Measurements from ENCODE around the gene KIF3C.
A peak's percentile ranks its signal among the peaks of the same experiment; 100 is the strongest.

KIF3C gene

DNA sequence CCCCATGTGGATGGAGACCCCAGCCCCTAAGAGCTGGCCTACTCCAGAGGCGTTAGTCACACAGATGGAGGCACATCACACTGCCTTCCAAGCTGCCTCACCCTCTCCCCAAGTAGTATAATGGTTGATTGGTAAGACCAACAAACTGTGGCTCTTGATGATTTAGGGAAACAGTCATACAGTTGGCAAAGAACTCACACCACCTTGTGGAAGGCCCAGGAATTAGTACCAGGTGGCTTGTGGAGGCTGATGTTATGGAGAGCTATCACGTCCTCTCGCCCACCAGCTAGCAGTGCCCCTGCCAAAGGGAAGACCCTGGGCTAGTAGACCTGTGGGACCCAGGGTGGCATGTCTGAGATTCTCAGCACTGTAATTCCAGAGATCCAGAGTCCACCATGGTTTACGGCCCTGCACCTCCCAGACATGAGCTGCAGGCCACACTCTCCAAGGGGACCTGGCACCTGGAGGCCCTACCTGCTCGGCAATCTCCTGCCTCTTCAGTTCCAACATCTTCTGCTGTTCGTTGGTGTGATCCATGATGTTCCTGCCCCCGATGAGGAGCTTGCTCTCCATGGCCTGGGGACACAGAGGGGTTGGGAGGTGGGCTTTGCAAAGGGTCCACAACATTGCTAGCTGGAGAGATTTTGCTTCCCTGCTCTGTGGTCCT lies 26.3 kb downstream of the KIF3C start:
- H3K9me3 Mint-ChIP-seq = no peaks in the 10 kb centered on the region
- no peaks in the 10 kb centered on the region for H3K27me3 Mint-ChIP-seq
- peaks cover 3% of the 10 kb centered on the region for H3K4me1 Mint-ChIP-seq
- no peak overlapping the region for H3K4me3 Mint-ChIP-seq
- no peaks in the 10 kb centered on the region for H3K36me3 Mint-ChIP-seq
- no peak overlapping the region for H3K27ac Mint-ChIP-seq

DNA sequence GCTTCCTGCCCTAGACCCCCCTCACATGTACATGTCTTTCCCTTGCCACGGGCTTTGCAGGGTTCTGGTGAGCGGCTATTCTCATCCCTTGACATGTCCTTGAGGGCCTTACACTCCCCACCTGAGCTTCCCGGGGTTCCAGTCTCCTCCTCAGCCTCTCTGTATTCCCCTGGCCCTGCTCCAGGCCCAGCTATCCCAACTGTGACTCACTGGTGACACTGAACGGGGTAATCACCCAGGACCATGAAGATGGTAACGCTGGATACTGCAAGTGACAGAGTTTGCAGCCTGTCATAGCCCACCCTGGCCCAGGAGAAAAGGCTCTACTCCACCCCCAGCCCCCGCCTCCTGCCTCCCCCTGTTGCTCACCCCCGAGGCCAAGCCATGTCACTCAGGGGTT lies 27.3 kb downstream of the KIF3C start:
- H3K4me1 Mint-ChIP-seq = no peaks in the 10 kb centered on the region
- H3K4me3 Mint-ChIP-seq = no peak overlapping the region
- no peaks in the 10 kb centered on the region for H3K36me3 Mint-ChIP-seq
- no peaks in the 10 kb centered on the region for H3K27me3 Mint-ChIP-seq
- no peaks in the 10 kb centered on the region for H3K9me3 Mint-ChIP-seq
- no peak overlapping the region for H3K27ac Mint-ChIP-seq

DNA sequence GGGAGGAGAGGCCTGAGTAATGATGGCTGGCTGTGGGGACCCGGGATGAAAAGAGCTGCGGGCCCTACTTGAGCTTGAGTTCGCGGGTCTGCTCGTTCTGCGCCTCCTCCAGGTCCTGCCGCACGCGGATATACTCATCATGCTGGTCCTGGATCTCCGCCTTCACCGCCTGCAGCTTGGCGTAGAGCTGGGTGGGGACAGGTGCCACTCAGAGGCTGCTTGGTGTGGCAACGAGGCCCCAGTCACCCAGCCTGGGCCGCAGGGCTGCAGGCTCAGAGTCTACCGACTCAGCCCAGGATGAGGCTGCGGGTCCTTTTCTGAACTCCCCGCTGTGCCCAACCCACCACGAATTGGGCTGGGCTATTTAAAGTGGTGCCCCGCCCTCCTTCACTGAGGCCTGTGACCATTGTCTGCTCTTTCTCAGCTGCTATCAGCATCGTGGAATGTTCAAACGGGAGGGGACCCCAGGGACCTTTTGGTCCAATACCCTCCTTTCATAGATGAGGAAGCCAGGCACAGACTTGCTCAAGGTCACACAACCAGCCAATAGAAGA lies 28.0 kb downstream of the KIF3C start:
- H3K4me3 Mint-ChIP-seq = no peak overlapping the region
- no peaks in the 10 kb centered on the region for H3K36me3 Mint-ChIP-seq
- no peak overlapping the region for H3K27ac Mint-ChIP-seq
- H3K27me3 Mint-ChIP-seq = no peaks in the 10 kb centered on the region
- H3K4me1 Mint-ChIP-seq = no peaks in the 10 kb centered on the region
- H3K9me3 Mint-ChIP-seq = no peaks in the 10 kb centered on the region

DNA sequence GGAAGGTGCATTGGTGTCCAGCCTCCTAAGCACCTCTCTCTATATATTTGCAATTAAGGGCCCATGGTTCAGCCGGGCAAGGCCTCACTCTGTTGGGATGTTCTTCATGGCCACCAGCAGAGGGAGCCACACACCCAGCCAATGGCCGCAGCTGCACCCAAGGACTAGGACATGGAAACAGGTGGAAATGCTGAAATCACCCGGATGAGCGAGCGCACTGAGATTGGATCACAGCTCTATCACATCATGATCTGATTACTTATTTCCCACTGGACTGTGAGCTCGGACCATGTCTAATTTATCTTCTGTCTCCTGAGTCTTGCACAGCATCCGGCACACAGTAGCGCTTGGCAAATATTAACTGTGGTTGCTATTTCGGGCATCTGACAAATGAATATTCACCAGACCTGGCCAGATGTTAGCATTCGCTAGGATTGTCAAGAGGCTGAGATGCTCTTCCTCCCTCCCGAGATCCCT lies 31.2 kb downstream of the KIF3C start:
- H3K4me3 Mint-ChIP-seq = no peak overlapping the region
- H3K27ac Mint-ChIP-seq = no peak overlapping the region
- no peaks in the 10 kb centered on the region for H3K4me1 Mint-ChIP-seq
- H3K36me3 Mint-ChIP-seq = no peaks in the 10 kb centered on the region
- H3K9me3 Mint-ChIP-seq = no peaks in the 10 kb centered on the region
- H3K27me3 Mint-ChIP-seq = no peaks in the 10 kb centered on the region

DNA sequence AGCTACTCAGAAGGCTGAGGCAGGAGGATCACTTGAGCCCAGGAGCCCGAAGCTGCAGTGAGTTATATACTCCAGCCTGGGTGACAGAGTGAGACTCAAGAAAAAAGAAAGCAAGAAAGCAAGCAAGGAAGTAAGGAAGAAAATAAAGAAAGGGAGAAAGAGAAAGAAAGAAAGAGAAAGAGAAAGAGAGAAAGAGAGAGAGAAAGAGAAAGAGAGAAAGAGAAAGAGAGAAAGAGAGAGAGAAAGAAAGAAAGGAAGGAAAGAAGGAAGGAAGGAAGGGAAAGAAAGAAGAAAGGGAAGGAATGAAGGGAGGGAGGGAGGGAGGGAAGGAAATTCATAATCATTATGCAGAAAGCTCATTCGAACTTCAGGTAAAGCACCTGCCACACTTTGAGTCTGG lies 33.9 kb downstream of the KIF3C start:
- Mint-ChIP-seq H3K4me1 (no peaks in the 10 kb centered on the region), H3K27me3 (no peaks in the 10 kb centered on the region), H3K27ac (peak overlapping the region; percentile 57)

DNA sequence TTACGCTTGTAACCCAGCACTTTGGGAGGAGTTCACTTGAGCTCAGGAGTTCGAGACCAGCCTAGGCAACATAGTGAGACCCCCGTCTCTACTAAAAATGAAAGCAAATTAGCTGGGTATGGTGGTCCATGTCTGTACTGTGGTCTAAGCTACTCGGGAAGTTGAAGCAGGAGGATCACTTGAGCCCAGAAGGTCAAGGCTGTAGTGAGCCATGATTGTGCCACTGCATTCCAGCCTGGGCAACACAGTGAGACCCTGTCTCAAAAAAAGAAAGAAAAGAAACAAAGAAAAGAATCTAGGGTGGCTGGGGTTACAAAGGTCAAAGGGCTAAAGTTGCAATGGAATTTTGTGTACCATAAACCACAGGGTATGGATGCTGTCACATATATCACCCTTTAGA lies 41.3 kb downstream of the KIF3C start:
- Mint-ChIP-seq H3K9me3 (no peaks in the 10 kb centered on the region), H3K27me3 (no peaks in the 10 kb centered on the region), H3K36me3 (no peaks in the 10 kb centered on the region), H3K27ac (no peak overlapping the region), H3K4me3 (no peak overlapping the region), H3K4me1 (no peaks in the 10 kb centered on the region)

More for the DNA sequence above, 33.9 kb downstream of the KIF3C start:
- Mint-ChIP-seq H3K4me3 (no peak overlapping the region), H3K9me3 (no peaks in the 10 kb centered on the region), H3K36me3 (no peaks in the 10 kb centered on the region)

DNA sequence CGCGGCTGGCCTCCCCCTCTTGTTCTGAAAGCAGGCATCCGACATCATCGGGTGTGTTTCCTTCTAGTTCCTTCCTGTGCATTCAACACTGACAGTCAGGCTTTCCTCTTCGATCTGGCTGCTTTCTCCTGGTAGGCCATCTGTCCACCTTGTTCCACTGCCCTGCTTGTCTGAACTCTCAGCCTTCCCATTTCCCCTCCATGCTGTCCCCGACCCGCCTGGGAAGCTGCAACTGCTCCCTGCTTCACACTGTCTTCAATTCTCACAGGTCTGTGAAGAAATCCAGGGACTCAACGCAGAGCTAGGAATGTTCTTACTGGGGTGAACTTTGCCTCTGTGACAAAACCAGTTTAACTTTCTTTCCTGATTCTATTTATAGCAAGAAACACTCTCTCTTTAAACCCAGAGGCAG lies 43.0 kb downstream of the KIF3C start:
- H3K27ac Mint-ChIP-seq = peak overlapping the region; percentile 82
- no peaks in the 10 kb centered on the region for H3K27me3 Mint-ChIP-seq
- H3K4me1 Mint-ChIP-seq = no peaks in the 10 kb centered on the region
- no peaks in the 10 kb centered on the region for H3K36me3 Mint-ChIP-seq
- H3K4me3 Mint-ChIP-seq = no peak overlapping the region
- H3K9me3 Mint-ChIP-seq = no peaks in the 10 kb centered on the region

DNA sequence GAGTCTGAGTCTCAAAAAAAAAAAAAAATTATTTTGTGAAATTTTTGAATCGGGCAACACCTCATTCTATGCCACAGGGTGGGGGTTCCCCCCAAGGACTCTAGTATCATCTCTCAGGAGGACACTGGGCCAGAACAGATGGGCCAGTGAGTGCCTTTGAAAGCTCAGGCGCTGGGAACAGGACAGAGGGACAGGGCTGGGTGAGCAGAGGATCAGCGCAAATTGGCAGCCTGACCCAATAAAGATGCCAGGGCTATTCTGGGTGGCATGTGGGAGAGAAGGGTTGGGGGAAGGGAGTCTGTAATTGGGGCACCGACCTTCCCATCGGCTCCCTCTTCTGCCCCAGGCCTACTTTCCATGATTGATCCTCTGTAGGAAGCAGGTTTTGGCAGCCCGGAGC lies 44.0 kb downstream of the KIF3C start:
- Mint-ChIP-seq H3K4me3 (no peak overlapping the region), H3K4me1 (no peaks in the 10 kb centered on the region), H3K9me3 (no peaks in the 10 kb centered on the region), H3K36me3 (peaks cover 2% of the 10 kb centered on the region), H3K27me3 (no peaks in the 10 kb centered on the region), H3K27ac (no peak overlapping the region)

DNA sequence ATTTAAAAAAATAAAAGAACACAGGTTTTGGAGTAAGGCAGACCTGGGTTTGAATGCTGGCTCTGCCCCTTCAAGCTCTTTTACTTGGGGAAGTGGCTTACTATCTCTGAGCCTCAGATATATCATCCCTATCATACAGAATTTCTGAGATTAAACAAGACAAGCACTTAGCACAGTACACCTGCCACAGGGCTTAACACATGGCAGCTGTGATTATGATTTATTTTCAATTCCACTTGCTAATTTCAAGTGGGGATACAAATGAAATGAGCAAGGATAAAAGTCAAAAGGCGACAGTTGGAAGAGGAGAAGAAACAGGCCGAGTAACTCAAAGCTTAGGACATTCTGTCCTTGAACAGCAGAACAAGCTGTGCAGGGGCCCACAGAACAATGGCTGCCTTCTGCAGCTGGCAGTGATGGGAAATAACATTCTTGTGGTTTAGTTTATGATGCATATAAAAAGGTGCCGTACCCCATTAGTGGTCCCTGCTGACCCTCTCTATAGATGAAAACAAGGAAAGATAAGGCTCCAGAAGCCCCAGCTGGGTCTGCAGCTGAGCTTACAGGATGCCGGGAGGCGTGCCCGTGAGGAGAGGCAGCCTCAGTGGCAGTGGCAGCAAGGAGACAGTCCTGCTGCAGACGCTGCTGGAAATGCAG lies 45.3 kb downstream of the KIF3C start:
- H3K4me3 Mint-ChIP-seq = no peak overlapping the region
- no peaks in the 10 kb centered on the region for H3K4me1 Mint-ChIP-seq
- peaks cover 2% of the 10 kb centered on the region for H3K36me3 Mint-ChIP-seq
- H3K27me3 Mint-ChIP-seq = no peaks in the 10 kb centered on the region
- H3K27ac Mint-ChIP-seq = no peak overlapping the region
- H3K9me3 Mint-ChIP-seq = no peaks in the 10 kb centered on the region

DNA sequence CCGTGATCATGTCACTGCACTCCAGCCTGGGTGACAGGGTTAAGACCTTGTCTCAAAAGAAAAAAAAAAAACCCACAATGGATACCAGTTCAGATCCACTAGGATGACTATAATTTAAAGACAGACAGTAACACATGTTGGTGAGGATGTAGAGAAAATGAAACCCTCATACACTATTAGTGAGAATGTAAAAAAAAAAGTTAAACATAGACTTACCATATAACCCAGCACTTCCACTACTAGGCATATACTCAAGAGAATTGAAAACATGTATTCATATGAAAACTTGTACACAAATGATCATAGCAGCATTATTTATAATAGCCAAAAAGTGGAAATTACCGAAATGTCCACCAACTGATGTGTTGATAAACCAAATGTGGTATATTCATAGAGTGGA lies 48.7 kb downstream of the KIF3C start:
- Mint-ChIP-seq H3K36me3 (peaks cover 2% of the 10 kb centered on the region), H3K9me3 (no peaks in the 10 kb centered on the region), H3K4me3 (no peak overlapping the region), H3K4me1 (no peaks in the 10 kb centered on the region), H3K27ac (no peak overlapping the region), H3K27me3 (no peaks in the 10 kb centered on the region)

DNA sequence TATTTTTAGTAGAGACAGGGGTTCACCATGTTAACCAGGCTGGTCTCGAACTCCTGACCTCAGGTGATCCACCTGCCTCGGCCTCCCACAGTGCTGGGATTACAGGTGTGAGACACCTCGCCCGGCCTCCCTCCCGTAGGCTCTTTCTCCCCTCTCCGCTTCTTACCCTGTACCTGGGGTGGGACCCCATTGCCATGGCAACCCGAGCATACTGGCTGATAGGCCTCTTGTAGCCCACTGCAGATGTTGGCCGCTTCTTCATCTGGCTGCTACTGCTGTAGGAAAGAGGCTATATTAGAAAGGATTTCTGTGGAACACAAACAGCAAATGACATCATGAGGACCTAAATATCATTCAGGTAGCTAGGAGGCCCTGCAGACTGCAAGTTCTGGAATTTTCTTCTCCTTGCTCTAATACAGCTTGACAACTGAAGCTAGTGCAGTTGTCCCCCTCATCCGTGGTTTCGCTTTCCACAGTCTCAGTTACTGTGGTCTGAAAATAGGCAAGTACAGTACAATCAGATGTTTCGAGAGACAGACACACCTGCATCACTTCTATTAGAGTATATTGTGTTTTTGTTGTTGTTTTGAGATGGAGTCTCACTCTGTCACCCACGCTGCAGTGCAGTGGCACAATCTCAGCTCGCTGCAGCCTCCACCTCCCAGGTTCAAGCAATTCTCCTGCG lies 52.4 kb downstream of the KIF3C start:
- H3K9me3 Mint-ChIP-seq = no peaks in the 10 kb centered on the region
- H3K4me1 Mint-ChIP-seq = no peaks in the 10 kb centered on the region
- no peak overlapping the region for H3K4me3 Mint-ChIP-seq
- H3K27me3 Mint-ChIP-seq = no peaks in the 10 kb centered on the region
- peaks cover 2% of the 10 kb centered on the region for H3K36me3 Mint-ChIP-seq
- no peak overlapping the region for H3K27ac Mint-ChIP-seq

DNA sequence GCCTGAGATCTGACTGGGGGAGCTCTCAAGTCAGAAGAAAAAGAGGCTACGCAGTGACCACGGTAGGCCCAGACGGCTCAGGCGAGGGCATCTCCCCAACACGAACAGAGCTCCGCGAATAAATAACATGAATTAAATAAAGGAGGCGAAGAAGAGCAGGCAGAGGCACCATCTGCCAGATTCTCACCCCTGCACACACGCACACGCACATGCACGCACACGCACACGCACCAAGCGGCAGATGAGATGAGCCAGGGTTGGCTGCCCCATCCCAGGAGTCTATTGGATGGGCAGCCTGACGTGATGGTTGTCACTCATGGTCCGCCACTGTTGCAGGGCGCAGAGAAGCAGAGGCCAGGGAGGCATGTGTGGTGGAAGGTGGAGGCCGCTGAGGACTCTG lies 53.6 kb downstream of the KIF3C start:
- Mint-ChIP-seq H3K9me3 (no peaks in the 10 kb centered on the region), H3K4me3 (no peak overlapping the region), H3K27me3 (no peaks in the 10 kb centered on the region), H3K4me1 (no peaks in the 10 kb centered on the region), H3K36me3 (no peaks in the 10 kb centered on the region), H3K27ac (no peak overlapping the region)

DNA sequence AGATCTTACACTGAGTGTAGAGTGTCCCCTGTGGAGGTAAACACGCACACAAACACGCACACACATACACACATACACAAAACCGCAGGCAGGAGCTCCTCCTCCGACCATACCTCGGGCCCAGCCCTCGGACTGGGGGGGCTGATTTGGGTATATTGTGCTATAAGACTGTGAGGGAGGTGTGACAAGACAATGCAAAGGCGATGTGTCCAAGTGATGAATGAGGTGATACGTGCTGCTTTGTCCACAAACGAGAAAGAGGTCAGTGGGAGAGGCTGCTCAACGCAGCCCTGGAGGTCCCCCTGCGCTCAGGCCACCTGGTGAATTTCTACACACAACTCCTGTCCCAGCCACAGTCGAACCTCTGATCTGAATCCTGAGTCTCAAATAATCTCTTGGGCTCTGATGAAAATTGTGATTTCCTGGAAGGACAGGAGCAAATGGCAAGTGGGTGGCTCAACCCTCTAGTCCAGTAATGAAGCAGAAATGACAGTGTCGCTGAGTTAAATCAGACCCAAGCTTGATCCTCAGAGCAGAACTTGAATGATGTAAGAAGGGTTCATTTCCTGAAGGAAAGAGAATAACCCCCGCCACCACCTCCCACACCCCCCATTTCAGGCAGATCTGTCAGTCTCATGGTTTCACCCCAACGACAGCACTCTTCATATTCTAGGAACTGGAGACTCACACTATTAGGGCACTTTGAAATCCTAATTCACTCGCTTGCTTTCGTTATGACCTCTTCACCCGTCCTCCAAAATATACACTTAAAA lies 55.1 kb downstream of the KIF3C start:
- no peak overlapping the region for H3K27ac Mint-ChIP-seq
- no peak overlapping the region for H3K4me3 Mint-ChIP-seq
- H3K36me3 Mint-ChIP-seq = no peaks in the 10 kb centered on the region
- no peaks in the 10 kb centered on the region for H3K9me3 Mint-ChIP-seq
- H3K27me3 Mint-ChIP-seq = no peaks in the 10 kb centered on the region
- no peaks in the 10 kb centered on the region for H3K4me1 Mint-ChIP-seq

DNA sequence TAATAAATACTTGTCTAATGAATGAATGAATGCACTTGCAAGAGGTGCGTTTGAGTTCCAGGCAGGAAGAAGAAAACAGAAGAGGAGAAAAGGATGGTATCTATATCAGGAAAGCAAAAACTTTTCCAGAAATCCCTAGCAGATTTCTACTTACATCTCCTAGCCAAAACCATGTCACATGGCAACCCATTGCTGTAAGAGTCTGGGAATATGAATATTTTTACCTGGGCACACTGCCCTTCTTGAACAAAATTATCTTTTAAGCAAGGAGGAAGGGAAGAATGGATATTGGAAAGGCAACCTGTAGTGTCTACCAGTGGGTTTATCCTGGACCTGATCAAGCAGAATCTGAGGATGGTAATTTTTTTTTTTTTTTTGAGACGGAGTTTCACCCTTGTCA lies 59.8 kb downstream of the KIF3C start:
- Mint-ChIP-seq H3K4me3 (no peak overlapping the region), H3K27ac (no peak overlapping the region), H3K4me1 (no peaks in the 10 kb centered on the region), H3K9me3 (no peaks in the 10 kb centered on the region), H3K36me3 (no peaks in the 10 kb centered on the region), H3K27me3 (no peaks in the 10 kb centered on the region)

DNA sequence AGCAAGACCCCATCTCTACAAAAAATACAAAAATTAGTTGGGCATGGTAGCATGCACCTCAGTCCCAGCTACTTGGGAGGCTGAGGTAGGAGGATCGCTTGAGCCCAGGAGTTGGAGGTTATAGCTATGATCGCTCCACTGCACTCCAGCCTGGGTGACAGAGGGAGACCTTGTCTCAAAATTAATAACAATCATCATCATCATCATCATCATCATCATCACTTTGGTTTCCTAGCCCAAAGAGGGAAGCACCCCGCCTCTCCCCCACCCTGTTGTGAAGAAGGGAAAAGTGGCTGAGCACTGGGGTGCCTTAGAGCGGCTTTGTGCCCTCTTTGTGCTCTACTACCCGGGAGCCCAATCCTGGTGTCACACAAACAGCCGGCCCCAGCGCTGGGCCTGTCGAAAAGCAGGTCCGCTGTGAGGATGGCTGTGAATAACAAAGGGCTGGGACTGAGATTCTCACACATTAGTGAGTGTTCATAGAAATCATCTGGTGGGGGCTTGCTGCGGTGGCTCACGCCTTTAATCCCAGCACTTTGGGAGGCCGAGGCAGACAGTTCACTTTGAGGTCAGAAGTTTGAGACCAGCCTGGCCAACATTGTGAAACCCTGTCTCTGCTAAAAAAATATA lies 61.4 kb downstream of the KIF3C start:
- no peak overlapping the region for H3K4me3 Mint-ChIP-seq
- no peaks in the 10 kb centered on the region for H3K9me3 Mint-ChIP-seq
- H3K4me1 Mint-ChIP-seq = peaks cover 10% of the 10 kb centered on the region
- no peak overlapping the region for H3K27ac Mint-ChIP-seq
- no peaks in the 10 kb centered on the region for H3K27me3 Mint-ChIP-seq
- no peaks in the 10 kb centered on the region for H3K36me3 Mint-ChIP-seq
